Measurements from ENCODE around the gene AR.
"Not testable (repeated sequence)": the region's sequence is repeated elsewhere in the genome, so short reads cannot be mapped to it uniquely, and the experiment has no call there.

The AR gene

GRCh38 chrX:67622053-67622585 is 78.3 kb downstream of the AR start:
- no peaks in the 10 kb centered on the region for H3K4me1 ChIP-seq (ENCODE audit: insufficient read depth, low read length)

GRCh38 chrX:67624325-67624724 is 80.5 kb downstream of the AR start:
- Histone ChIP-seq H3K27me3 (ENCODE audit: insufficient read depth, low read length) (no peaks in the 10 kb centered on the region), H3K36me3 (ENCODE audit: insufficient read depth, low read length) (no peaks in the 10 kb centered on the region), H2AFZ (ENCODE audit: low read depth, low read length) (no peak overlapping the region), H3K4me3 (ENCODE audit: low read length) (no peak overlapping the region), H3K9me3 (ENCODE audit: low read length) (peaks cover 3% of the 10 kb centered on the region), H3K4me1 (ENCODE audit: insufficient read depth, low read length) (no peaks in the 10 kb centered on the region)

More at GRCh38 chrX:67622053-67622585, 78.3 kb downstream of the AR start:
- H3K9me3 ChIP-seq (ENCODE audit: low read length), result peaks cover 3% of the 10 kb centered on the region
- H3K36me3 ChIP-seq (ENCODE audit: insufficient read depth, low read length), result no peaks in the 10 kb centered on the region
- H3K27me3 ChIP-seq (ENCODE audit: insufficient read depth, low read length), result no peaks in the 10 kb centered on the region
- no peak overlapping the region for H3K4me3 ChIP-seq (ENCODE audit: low read length)
- no peak overlapping the region for H2AFZ ChIP-seq (ENCODE audit: low read depth, low read length)

GRCh38 chrX:67635424-67635823 is 91.6 kb downstream of the AR start:
- H3K36me3 ChIP-seq (ENCODE audit: insufficient read depth, low read length), result no peaks in the 10 kb centered on the region
- no peaks in the 10 kb centered on the region for H3K4me1 ChIP-seq (ENCODE audit: insufficient read depth, low read length)
- no peaks in the 10 kb centered on the region for H3K9me3 ChIP-seq (ENCODE audit: low read length)
- no peak overlapping the region for H3K4me3 ChIP-seq (ENCODE audit: low read length)
- H3K27me3 ChIP-seq (ENCODE audit: insufficient read depth, low read length), result no peaks in the 10 kb centered on the region
- no peak overlapping the region for H2AFZ ChIP-seq (ENCODE audit: low read depth, low read length)

- no peaks in the 10 kb centered on the region for H3K36me3 ChIP-seq (ENCODE audit: insufficient read depth, low read length)
- no peak overlapping the region for H3K4me3 ChIP-seq (ENCODE audit: low read length)
- no peak overlapping the region for H2AFZ ChIP-seq (ENCODE audit: low read depth, low read length)
- H3K4me1 ChIP-seq (ENCODE audit: insufficient read depth, low read length), result no peaks in the 10 kb centered on the region
- H3K27me3 ChIP-seq (ENCODE audit: insufficient read depth, low read length), result no peaks in the 10 kb centered on the region
- no peaks in the 10 kb centered on the region for H3K9me3 ChIP-seq (ENCODE audit: low read length)
Observed at GRCh38 chrX:67636532-67636931, 92.7 kb downstream of the AR start.

- not testable (repeated sequence) for H3K4me1 ChIP-seq (ENCODE audit: insufficient read depth, low read length); H3K4me3 ChIP-seq (ENCODE audit: low read length); H3K36me3 ChIP-seq (ENCODE audit: insufficient read depth, low read length); H3K27me3 ChIP-seq (ENCODE audit: insufficient read depth, low read length); H3K9me3 ChIP-seq (ENCODE audit: low read length); H2AFZ ChIP-seq (ENCODE audit: low read depth, low read length)
Observed at GRCh38 chrX:67637293-67637692, 93.5 kb downstream of the AR start.

GRCh38 chrX:67648361-67648760 is 104.5 kb downstream of the AR start:
- H3K9me3 ChIP-seq (ENCODE audit: low read length), result no peaks in the 10 kb centered on the region
- H3K4me1 ChIP-seq (ENCODE audit: insufficient read depth, low read length), result no peaks in the 10 kb centered on the region
- H3K4me3 ChIP-seq (ENCODE audit: low read length), result no peak overlapping the region
- no peaks in the 10 kb centered on the region for H3K36me3 ChIP-seq (ENCODE audit: insufficient read depth, low read length)
- H3K27me3 ChIP-seq (ENCODE audit: insufficient read depth, low read length), result peaks cover 3% of the 10 kb centered on the region
- H2AFZ ChIP-seq (ENCODE audit: low read depth, low read length), result no peak overlapping the region

- Histone ChIP-seq H3K9me3 (ENCODE audit: low read length) (no peaks in the 10 kb centered on the region), H3K4me3 (ENCODE audit: low read length) (no peak overlapping the region), H3K27me3 (ENCODE audit: insufficient read depth, low read length) (peaks cover 3% of the 10 kb centered on the region), H3K4me1 (ENCODE audit: insufficient read depth, low read length) (no peaks in the 10 kb centered on the region), H2AFZ (ENCODE audit: low read depth, low read length) (no peak overlapping the region), H3K36me3 (ENCODE audit: insufficient read depth, low read length) (no peaks in the 10 kb centered on the region)
Observed at GRCh38 chrX:67651437-67652142, 107.8 kb downstream of the AR start.

GRCh38 chrX:67652543-67652942 is 108.7 kb downstream of the AR start:
- no peaks in the 10 kb centered on the region for H3K9me3 ChIP-seq (ENCODE audit: low read length)
- no peaks in the 10 kb centered on the region for H3K4me1 ChIP-seq (ENCODE audit: insufficient read depth, low read length)
- H3K27me3 ChIP-seq (ENCODE audit: insufficient read depth, low read length), result peaks cover 3% of the 10 kb centered on the region
- no peak overlapping the region for H2AFZ ChIP-seq (ENCODE audit: low read depth, low read length)
- no peaks in the 10 kb centered on the region for H3K36me3 ChIP-seq (ENCODE audit: insufficient read depth, low read length)
- no peak overlapping the region for H3K4me3 ChIP-seq (ENCODE audit: low read length)

- Histone ChIP-seq H3K4me3 (ENCODE audit: low read length) (no peak overlapping the region), H3K36me3 (ENCODE audit: insufficient read depth, low read length) (no peaks in the 10 kb centered on the region), H3K4me1 (ENCODE audit: insufficient read depth, low read length) (no peaks in the 10 kb centered on the region), H3K9me3 (ENCODE audit: low read length) (no peaks in the 10 kb centered on the region), H2AFZ (ENCODE audit: low read depth, low read length) (no peak overlapping the region), H3K27me3 (ENCODE audit: insufficient read depth, low read length) (peaks cover 3% of the 10 kb centered on the region)
Observed at GRCh38 chrX:67654301-67654700, 110.5 kb downstream of the AR start.

GRCh38 chrX:67665583-67665982 is 121.8 kb downstream of the AR start:
- H2AFZ ChIP-seq (ENCODE audit: low read depth, low read length), result no peak overlapping the region
- no peaks in the 10 kb centered on the region for H3K27me3 ChIP-seq (ENCODE audit: insufficient read depth, low read length)
- peaks cover 2% of the 10 kb centered on the region for H3K9me3 ChIP-seq (ENCODE audit: low read length)
- H3K36me3 ChIP-seq (ENCODE audit: insufficient read depth, low read length), result no peaks in the 10 kb centered on the region
- H3K4me3 ChIP-seq (ENCODE audit: low read length), result no peak overlapping the region
- H3K4me1 ChIP-seq (ENCODE audit: insufficient read depth, low read length), result no peaks in the 10 kb centered on the region

- H3K9me3 ChIP-seq (ENCODE audit: low read length); H3K36me3 ChIP-seq (ENCODE audit: insufficient read depth, low read length); H3K4me3 ChIP-seq (ENCODE audit: low read length); H3K27me3 ChIP-seq (ENCODE audit: insufficient read depth, low read length); H3K4me1 ChIP-seq (ENCODE audit: insufficient read depth, low read length); H2AFZ ChIP-seq (ENCODE audit: low read depth, low read length): not testable (repeated sequence)
Observed at GRCh38 chrX:67670717-67671116, 126.9 kb downstream of the AR start.

- Histone ChIP-seq H3K27me3 (ENCODE audit: insufficient read depth, low read length) (peaks cover 2% of the 10 kb centered on the region), H2AFZ (ENCODE audit: low read depth, low read length) (no peak overlapping the region), H3K9me3 (ENCODE audit: low read length) (no peaks in the 10 kb centered on the region), H3K36me3 (ENCODE audit: insufficient read depth, low read length) (no peaks in the 10 kb centered on the region), H3K4me3 (ENCODE audit: low read length) (no peak overlapping the region), H3K4me1 (ENCODE audit: insufficient read depth, low read length) (no peaks in the 10 kb centered on the region)
Observed at GRCh38 chrX:67673741-67674274, 130.0 kb downstream of the AR start.

- Histone ChIP-seq H3K36me3 (ENCODE audit: insufficient read depth, low read length) (no peaks in the 10 kb centered on the region), H2AFZ (ENCODE audit: low read depth, low read length) (no peak overlapping the region), H3K4me3 (ENCODE audit: low read length) (no peak overlapping the region), H3K4me1 (ENCODE audit: insufficient read depth, low read length) (no peaks in the 10 kb centered on the region), H3K9me3 (ENCODE audit: low read length) (no peaks in the 10 kb centered on the region), H3K27me3 (ENCODE audit: insufficient read depth, low read length) (peaks cover 2% of the 10 kb centered on the region)
Observed at GRCh38 chrX:67674741-67675140, 130.9 kb downstream of the AR start.

- Histone ChIP-seq H3K4me1 (ENCODE audit: insufficient read depth, low read length) (no peaks in the 10 kb centered on the region), H3K4me3 (ENCODE audit: low read length) (no peak overlapping the region), H3K36me3 (ENCODE audit: insufficient read depth, low read length) (no peaks in the 10 kb centered on the region), H2AFZ (ENCODE audit: low read depth, low read length) (no peak overlapping the region), H3K9me3 (ENCODE audit: low read length) (no peaks in the 10 kb centered on the region), H3K27me3 (ENCODE audit: insufficient read depth, low read length) (no peaks in the 10 kb centered on the region)
Observed at GRCh38 chrX:67684136-67684535, 140.3 kb downstream of the AR start.

Data from neuron (in vitro differentiated cells).